Body of pancreas (tissue), 4 donors: Measurements from ENCODE around the gene KATNAL1. TPM values are rescaled to one million over a fixed set of nuclear protein-coding genes. Genes with fewer than 3 reads are reported as not detected.

ENCODE experiments used
- ATAC-seq: fragments of 150-250 bp; one replicate; pipeline ENCODE4 v1.9.1; 2016
- DNase-seq, 4 donors: peaks; one replicate each; pipeline ENCODE4 v3.0.0-alpha.2; 2019
- H3K27ac ChIP-seq, 4 donors: fragments of 200-600 bp; sonication (generic); 1 replicate in 3 of 4; 2 replicates in 1 of 4; pipeline versions ENCODE4 v1.5.1 to v1.6.1; 2016 to 2019; ENCODE audit warnings: mild to moderate bottlenecking in 1 of 4, mixed read lengths in 1 of 4, moderate library complexity in 1 of 4
- H3K27me3 ChIP-seq, 2 donors: fragments of 200-600 bp; sonication (generic); one replicate each; pipeline ENCODE4 v1.6.0; 2016; ENCODE audit warnings: mild to moderate bottlenecking in 1 of 2
- H3K36me3 ChIP-seq, 2 donors: fragments of 200-600 bp; sonication (generic); replicated peaks in 1 of 2; 2 replicates each; pipeline ENCODE4 v1.5.1; 2016; ENCODE audit warnings: low read depth in 2 of 2; ENCODE audit not compliant: insufficient read depth in 1 of 2
- H3K4me1 ChIP-seq: fragments of 200-600 bp; sonication (generic); one replicate; pipeline ENCODE4 v1.6.0; 2016
- H3K4me3 ChIP-seq, 2 donors: fragments of 200-600 bp; sonication (generic); 1 replicate in 1 of 2; 2 replicates in 1 of 2; pipeline ENCODE4 v1.5.1; 2016 to 2019
- H3K9me3 ChIP-seq, 3 donors: fragments of 200-600 bp; sonication (generic); 1 replicate in 2 of 3; 2 replicates in 1 of 3; pipeline ENCODE4 v1.5.1; 2016
- CTCF ChIP-seq, 7 experiments: fragments of 450-650 bp in 4 of 7; fragments of 200-600 bp in 3 of 7; sonication (generic) in 3 of 7; IDR thresholded peaks; one replicate each; pipeline ENCODE4 v1.5.1; 2016 to 2019; ENCODE audit warnings: antibody characterized with exemption in 7 of 7
- POLR2A ChIP-seq, 3 donors: fragments of 450-650 bp; IDR thresholded peaks; one replicate each; pipeline ENCODE4 v1.6.1; 2016; ENCODE audit warnings: antibody characterized with exemption in 3 of 3, mild to moderate bottlenecking in 2 of 3
- WGBS, 2 donors: methylation state at CpG; one replicate each; pipeline ENCODE4 v1.1.5; 2017; 5-methylcytosine and 5-hydroxymethylcytosine counted together
- intact Hi-C: fragments of 100-400 bp; cut with DNase I; formaldehyde crosslinking; loops from one replicate; pipeline ENCODE4 v1.15.1; 2023
- total RNA-seq, 2 donors: library from RNA; depleted of rRNA; stranded (reverse); fragments of >200 nt; gene quantifications; one replicate each; pipeline ENCODE4 v1.1.0, GENCODE V29; 2016

Gene KATNAL1
- total RNA-seq, 2 donors from 2014 or later = 6.5 to 6.6 TPM

- ATAC-seq (peak; percentile 59), DNase-seq (peak; percentile 30 to 43 (median 35))
- no peaks in the 10 kb centered on the region for H3K9me3 ChIP-seq
- H3K27me3 ChIP-seq = no peaks in the 10 kb centered on the region
- H3K27ac ChIP-seq = no peak overlapping the region
- TF ChIP-seq POLR2A (IDR thresholded peaks at IDR 0.05) = no peak
- TF ChIP-seq CTCF (IDR thresholded peaks at IDR 0.05) = peak in 6 of 7 experiments; percentile 12 to 53 (median 38)
- 61 to 66% methylated on average over 13 of the region's 13 CpGs for WGBS, 2 donors
- no peak overlapping the region for H3K4me3 ChIP-seq
- intact Hi-C loops = no loop called here
- no peaks in the 10 kb centered on the region for H3K36me3 ChIP-seq
- peaks cover under 1% of the 10 kb centered on the region for H3K4me1 ChIP-seq
Measured at GRCh38 chr13:30334663-30335386, 27.5 kb upstream of the KATNAL1 start.

- no peaks in the 10 kb centered on the region for H3K4me1 ChIP-seq
- no peak overlapping the region for H3K27ac ChIP-seq
- no peaks in the 10 kb centered on the region for H3K9me3 ChIP-seq
- H3K4me3 ChIP-seq = no peak overlapping the region
- TF ChIP-seq POLR2A (IDR thresholded peaks at IDR 0.05) (no peak), CTCF (IDR thresholded peaks at IDR 0.05) (no peak)
- no peak for ATAC-seq
- H3K27me3 ChIP-seq = no peaks in the 10 kb centered on the region
- DNase-seq = no peak
- WGBS, 2 donors = 53 to 70% methylated on average over 3 of the region's 3 CpGs
- intact Hi-C loops = no loop called here
- H3K36me3 ChIP-seq = no peaks in the 10 kb centered on the region
Measured at GRCh38 chr13:30333616-30334015, 26.3 kb upstream of the KATNAL1 start.

DNA sequence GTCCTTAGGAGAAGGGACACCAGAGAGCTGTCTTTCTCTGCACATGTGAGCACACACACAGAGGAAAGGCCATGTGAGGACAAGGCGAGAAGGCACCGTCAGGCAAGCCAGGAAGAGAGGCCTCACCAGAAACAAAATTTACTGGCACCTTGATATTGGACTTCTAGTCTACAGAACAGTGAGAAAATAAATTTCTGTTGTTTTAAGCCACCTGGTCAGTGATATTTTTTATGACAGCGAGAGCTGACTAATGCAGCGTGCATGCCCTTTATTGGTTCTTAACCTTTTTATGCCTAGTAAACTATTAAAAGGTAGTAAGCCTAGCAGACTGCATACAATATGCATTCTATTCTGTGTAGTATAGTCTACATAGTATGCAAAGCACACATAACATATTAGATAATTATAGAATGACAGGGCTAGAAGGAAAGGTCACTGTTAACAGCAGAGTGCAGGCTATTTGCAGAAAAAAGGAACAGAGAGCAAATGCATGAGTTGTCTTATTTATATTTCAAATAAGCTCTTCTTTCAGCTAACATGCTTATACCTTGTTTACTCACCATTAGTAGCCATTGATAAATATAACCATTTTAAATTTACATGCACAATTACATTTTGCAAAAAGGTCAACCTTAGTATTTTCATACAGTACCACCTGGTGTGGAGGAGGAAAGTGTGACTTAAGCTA is 25.2 kb upstream of the KATNAL1 start:
- ATAC-seq (no peak), DNase-seq (no peak)
- Histone ChIP-seq H3K27ac (no peak overlapping the region), H3K27me3 (no peaks in the 10 kb centered on the region), H3K36me3 (no peaks in the 10 kb centered on the region), H3K4me1 (no peaks in the 10 kb centered on the region), H3K4me3 (no peak overlapping the region), H3K9me3 (no peaks in the 10 kb centered on the region)
- 83 to 93% methylated on average over 4 of the region's 4 CpGs for WGBS, 2 donors
- TF ChIP-seq POLR2A (IDR thresholded peaks at IDR 0.05) = no peak
- no peak for TF ChIP-seq CTCF (IDR thresholded peaks at IDR 0.05)
- intact Hi-C loops = no loop called here

DNA sequence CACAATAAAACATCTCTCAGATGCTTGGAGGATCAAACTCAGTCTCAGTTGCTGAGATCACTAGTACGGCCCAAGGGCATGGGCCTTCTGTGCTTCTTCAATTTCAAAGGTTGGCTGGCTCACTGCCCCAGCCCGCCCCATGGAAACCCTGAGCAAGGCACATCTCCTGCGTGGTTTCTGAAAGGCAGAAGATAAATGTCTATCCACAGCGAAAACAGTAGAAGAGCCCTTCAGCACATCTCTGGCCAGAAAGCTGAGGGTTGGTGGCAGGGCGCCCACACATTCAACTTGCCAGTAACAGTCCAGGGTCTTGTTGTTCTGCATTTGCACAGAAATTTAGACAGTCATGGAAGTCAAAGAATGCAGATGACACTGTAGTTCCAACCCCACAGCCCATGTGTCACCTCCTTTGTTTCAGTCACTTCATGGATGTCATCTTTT is 24.0 kb upstream of the KATNAL1 start:
- H3K36me3 ChIP-seq = no peaks in the 10 kb centered on the region
- ATAC-seq (no peak), DNase-seq (peak in 1 of 4 donors; percentile 21)
- H3K4me1 ChIP-seq = no peaks in the 10 kb centered on the region
- no peak overlapping the region for H3K4me3 ChIP-seq
- WGBS, 2 donors = 81 to 91% methylated on average over 5 of the region's 5 CpGs
- no peak overlapping the region for H3K27ac ChIP-seq
- no peak for TF ChIP-seq POLR2A (IDR thresholded peaks at IDR 0.05)
- no peak for TF ChIP-seq CTCF (IDR thresholded peaks at IDR 0.05)
- intact Hi-C loops = no loop called here
- H3K27me3 ChIP-seq = no peaks in the 10 kb centered on the region
- no peaks in the 10 kb centered on the region for H3K9me3 ChIP-seq
